ENCODE results near the gene HMGCR.

The HMGCR gene

DNA sequence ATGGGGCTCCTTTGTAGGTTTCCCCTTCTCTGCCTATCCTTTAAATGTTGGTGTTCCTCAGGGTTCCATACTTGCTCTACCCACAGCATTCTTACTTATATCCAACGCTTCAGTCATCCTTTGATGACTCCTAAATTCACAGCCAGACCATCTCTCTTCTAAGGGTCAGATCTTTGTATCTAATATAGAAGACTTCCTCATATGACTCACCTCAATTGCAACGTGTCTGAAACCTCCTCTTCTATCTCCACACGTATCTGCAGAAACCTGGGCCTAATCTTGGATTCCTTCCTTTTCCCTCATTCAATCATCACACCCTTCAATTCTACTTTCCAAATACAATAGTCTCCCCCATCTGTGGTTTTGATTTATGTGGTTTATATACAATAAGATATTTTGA lies 68.3 kb downstream of the HMGCR start:
- CTCF ChIA-PET = no interaction called here
- H3K27ac ChIP-seq (ENCODE audit: extremely low read depth, low read depth, low read length) = no peak overlapping the region
- POLR2A ChIA-PET = no interaction called here
- H3K9me3 ChIP-seq (ENCODE audit: control insufficient read depth, insufficient read depth, low read depth, low read length) = no peaks in the 10 kb centered on the region
- no peaks in the 10 kb centered on the region for H3K4me1 ChIP-seq (ENCODE audit: control insufficient read depth, insufficient read depth, low read length)
- no peak for TF ChIP-seq ZNF426 (tag by site-specific recombination; IDR thresholded peaks at IDR 0.05)
- TF ChIP-seq ZNF561 (tag by site-specific recombination; IDR thresholded peaks at IDR 0.05; ENCODE audit: borderline replicate concordance) = no peak
- no peak for TF ChIP-seq KLF8 (tag by site-specific recombination; IDR thresholded peaks at IDR 0.05)
- no peak for TF ChIP-seq ZNF391 (tag by site-specific recombination; IDR thresholded peaks at IDR 0.05; ENCODE audit: borderline replicate concordance, low read depth)
- no peak for TF ChIP-seq ZNF202 (tag by site-specific recombination; IDR thresholded peaks at IDR 0.05; ENCODE audit: borderline replicate concordance)
- TF ChIP-seq, protein P1, sequence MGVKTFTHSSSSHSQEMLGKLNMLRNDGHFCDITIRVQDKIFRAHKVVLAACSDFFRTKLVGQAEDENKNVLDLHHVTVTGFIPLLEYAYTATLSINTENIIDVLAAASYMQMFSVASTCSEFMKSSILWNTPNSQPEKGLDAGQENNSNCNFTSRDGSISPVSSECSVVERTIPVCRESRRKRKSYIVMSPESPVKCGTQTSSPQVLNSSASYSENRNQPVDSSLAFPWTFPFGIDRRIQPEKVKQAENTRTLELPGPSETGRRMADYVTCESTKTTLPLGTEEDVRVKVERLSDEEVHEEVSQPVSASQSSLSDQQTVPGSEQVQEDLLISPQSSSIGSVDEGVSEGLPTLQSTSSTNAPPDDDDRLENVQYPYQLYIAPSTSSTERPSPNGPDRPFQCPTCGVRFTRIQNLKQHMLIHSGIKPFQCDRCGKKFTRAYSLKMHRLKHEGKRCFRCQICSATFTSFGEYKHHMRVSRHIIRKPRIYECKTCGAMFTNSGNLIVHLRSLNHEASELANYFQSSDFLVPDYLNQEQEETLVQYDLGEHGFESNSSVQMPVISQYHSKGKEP (tag by site-specific recombination; IDR thresholded peaks at IDR 0.05) = no peak
- no peak for TF ChIP-seq ZNF354C (tag by site-specific recombination; IDR thresholded peaks at IDR 0.05; ENCODE audit: borderline replicate concordance, low read depth)
- TF ChIP-seq, protein P2, sequence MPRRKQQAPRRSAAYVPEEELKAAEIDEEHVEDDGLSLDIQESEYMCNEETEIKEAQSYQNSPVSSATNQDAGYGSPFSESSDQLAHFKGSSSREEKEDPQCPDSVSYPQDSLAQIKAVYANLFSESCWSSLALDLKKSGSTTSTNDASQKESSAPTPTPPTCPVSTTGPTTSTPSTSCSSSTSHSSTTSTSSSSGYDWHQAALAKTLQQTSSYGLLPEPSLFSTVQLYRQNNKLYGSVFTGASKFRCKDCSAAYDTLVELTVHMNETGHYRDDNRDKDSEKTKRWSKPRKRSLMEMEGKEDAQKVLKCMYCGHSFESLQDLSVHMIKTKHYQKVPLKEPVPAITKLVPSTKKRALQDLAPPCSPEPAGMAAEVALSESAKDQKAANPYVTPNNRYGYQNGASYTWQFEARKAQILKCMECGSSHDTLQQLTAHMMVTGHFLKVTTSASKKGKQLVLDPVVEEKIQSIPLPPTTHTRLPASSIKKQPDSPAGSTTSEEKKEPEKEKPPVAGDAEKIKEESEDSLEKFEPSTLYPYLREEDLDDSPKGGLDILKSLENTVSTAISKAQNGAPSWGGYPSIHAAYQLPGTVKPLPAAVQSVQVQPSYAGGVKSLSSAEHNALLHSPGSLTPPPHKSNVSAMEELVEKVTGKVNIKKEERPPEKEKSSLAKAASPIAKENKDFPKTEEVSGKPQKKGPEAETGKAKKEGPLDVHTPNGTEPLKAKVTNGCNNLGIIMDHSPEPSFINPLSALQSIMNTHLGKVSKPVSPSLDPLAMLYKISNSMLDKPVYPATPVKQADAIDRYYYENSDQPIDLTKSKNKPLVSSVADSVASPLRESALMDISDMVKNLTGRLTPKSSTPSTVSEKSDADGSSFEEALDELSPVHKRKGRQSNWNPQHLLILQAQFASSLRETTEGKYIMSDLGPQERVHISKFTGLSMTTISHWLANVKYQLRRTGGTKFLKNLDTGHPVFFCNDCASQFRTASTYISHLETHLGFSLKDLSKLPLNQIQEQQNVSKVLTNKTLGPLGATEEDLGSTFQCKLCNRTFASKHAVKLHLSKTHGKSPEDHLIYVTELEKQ (tag by site-specific recombination; IDR thresholded peaks at IDR 0.05; ENCODE audit: borderline replicate concordance) = no peak
- TF ChIP-seq, protein P3, sequence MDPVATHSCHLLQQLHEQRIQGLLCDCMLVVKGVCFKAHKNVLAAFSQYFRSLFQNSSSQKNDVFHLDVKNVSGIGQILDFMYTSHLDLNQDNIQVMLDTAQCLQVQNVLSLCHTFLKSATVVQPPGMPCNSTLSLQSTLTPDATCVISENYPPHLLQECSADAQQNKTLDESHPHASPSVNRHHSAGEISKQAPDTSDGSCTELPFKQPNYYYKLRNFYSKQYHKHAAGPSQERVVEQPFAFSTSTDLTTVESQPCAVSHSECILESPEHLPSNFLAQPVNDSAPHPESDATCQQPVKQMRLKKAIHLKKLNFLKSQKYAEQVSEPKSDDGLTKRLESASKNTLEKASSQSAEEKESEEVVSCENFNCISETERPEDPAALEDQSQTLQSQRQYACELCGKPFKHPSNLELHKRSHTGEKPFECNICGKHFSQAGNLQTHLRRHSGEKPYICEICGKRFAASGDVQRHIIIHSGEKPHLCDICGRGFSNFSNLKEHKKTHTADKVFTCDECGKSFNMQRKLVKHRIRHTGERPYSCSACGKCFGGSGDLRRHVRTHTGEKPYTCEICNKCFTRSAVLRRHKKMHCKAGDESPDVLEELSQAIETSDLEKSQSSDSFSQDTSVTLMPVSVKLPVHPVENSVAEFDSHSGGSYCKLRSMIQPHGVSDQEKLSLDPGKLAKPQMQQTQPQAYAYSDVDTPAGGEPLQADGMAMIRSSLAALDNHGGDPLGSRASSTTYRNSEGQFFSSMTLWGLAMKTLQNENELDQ (tag by site-specific recombination; IDR thresholded peaks at IDR 0.05; ENCODE audit: low read depth) = no peak
- no peak for TF ChIP-seq ZNF837 (tag by site-specific recombination; IDR thresholded peaks at IDR 0.05)
- TF ChIP-seq, protein P4, sequence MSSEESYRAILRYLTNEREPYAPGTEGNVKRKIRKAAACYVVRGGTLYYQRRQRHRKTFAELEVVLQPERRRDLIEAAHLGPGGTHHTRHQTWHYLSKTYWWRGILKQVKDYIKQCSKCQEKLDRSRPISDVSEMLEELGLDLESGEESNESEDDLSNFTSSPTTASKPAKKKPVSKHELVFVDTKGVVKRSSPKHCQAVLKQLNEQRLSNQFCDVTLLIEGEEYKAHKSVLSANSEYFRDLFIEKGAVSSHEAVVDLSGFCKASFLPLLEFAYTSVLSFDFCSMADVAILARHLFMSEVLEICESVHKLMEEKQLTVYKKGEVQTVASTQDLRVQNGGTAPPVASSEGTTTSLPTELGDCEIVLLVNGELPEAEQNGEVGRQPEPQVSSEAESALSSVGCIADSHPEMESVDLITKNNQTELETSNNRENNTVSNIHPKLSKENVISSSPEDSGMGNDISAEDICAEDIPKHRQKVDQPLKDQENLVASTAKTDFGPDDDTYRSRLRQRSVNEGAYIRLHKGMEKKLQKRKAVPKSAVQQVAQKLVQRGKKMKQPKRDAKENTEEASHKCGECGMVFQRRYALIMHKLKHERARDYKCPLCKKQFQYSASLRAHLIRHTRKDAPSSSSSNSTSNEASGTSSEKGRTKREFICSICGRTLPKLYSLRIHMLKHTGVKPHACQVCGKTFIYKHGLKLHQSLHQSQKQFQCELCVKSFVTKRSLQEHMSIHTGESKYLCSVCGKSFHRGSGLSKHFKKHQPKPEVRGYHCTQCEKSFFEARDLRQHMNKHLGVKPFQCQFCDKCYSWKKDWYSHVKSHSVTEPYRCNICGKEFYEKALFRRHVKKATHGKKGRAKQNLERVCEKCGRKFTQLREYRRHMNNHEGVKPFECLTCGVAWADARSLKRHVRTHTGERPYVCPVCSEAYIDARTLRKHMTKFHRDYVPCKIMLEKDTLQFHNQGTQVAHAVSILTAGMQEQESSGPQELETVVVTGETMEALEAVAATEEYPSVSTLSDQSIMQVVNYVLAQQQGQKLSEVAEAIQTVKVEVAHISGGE (tag by site-specific recombination; conservative IDR thresholded peaks at IDR 0.05; ENCODE audit: low read depth) = no peak
- TF ChIP-seq ZNF792 (tag by site-specific recombination; IDR thresholded peaks at IDR 0.05) = no peak
- TF ChIP-seq, protein P5, sequence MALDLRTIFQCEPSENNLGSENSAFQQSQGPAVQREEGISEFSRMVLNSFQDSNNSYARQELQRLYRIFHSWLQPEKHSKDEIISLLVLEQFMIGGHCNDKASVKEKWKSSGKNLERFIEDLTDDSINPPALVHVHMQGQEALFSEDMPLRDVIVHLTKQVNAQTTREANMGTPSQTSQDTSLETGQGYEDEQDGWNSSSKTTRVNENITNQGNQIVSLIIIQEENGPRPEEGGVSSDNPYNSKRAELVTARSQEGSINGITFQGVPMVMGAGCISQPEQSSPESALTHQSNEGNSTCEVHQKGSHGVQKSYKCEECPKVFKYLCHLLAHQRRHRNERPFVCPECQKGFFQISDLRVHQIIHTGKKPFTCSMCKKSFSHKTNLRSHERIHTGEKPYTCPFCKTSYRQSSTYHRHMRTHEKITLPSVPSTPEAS (tag by site-specific recombination; IDR thresholded peaks at IDR 0.05) = no peak
- TF ChIP-seq ZNF341 (tag by site-specific recombination; IDR thresholded peaks at IDR 0.05; ENCODE audit: low read depth) = no peak
- no peak for TF ChIP-seq ZNF596 (tag by site-specific recombination; IDR thresholded peaks at IDR 0.05)
- no peak for TF ChIP-seq ZBTB1 (tag by site-specific recombination; IDR thresholded peaks at IDR 0.05)
- no peak for TF ChIP-seq ZNF544 (tag by site-specific recombination; IDR thresholded peaks at IDR 0.05)
- TF ChIP-seq, protein P6, sequence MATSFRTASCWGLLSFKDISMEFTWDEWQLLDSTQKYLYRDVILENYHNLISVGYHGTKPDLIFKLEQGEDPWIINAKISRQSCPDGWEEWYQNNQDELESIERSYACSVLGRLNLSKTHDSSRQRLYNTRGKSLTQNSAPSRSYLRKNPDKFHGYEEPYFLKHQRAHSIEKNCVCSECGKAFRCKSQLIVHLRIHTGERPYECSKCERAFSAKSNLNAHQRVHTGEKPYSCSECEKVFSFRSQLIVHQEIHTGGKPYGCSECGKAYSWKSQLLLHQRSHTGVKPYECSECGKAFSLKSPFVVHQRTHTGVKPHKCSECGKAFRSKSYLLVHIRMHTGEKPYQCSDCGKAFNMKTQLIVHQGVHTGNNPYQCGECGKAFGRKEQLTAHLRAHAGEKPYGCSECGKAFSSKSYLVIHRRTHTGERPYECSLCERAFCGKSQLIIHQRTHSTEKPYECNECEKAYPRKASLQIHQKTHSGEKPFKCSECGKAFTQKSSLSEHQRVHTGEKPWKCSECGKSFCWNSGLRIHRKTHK (tag by site-specific recombination; IDR thresholded peaks at IDR 0.05) = no peak
- TF ChIP-seq ZBTB20 (tag by site-specific recombination; IDR thresholded peaks at IDR 0.05) = no peak
- no peak for TF ChIP-seq ZNF133 (tag by site-specific recombination; IDR thresholded peaks at IDR 0.05)
- peaks cover 0 to 13% of the 10 kb centered on the region in 2 experiments; a peak in 2 of 3 replicates for H3K36me3 ChIP-seq (ENCODE audit: control insufficient read depth in 2 of 2, insufficient read depth in 1 of 2, low read length in 2 of 2)
- H3K4me3 ChIP-seq (ENCODE audit: low read depth, low read length) = no peak overlapping the region

Measured in HEK293 (cell line).